GM18498 (cell line): Measurements from ENCODE around the gene WSCD2.

Experiments
- ATAC-seq: cut with Tn5 transposase; IDR thresholded peaks from one replicate; pipeline ENCODE4 v1.9.1; 2021; ENCODE audit warnings: mild to moderate bottlenecking, moderate library complexity; ENCODE audit not compliant: unreplicated experiment

WSCD2 gene

GRCh38 chr12:108257610-108258106 lies 128.6 kb downstream of the WSCD2 start:
- no peak for ATAC-seq

- no peak for ATAC-seq
These were observed 131.0 kb downstream of the WSCD2 start for GRCh38 chr12:108260039-108260438.

- no peak for ATAC-seq
These were observed 131.9 kb downstream of the WSCD2 start for GRCh38 chr12:108260969-108261368.

GRCh38 chr12:108265505-108265904 lies 136.4 kb downstream of the WSCD2 start:
- ATAC-seq = no peak

GRCh38 chr12:108266131-108266530 lies 137.0 kb downstream of the WSCD2 start:
- no peak for ATAC-seq

- no peak for ATAC-seq
These were observed 138.4 kb downstream of the WSCD2 start for GRCh38 chr12:108267450-108267849.

GRCh38 chr12:108268397-108268796 lies 139.3 kb downstream of the WSCD2 start:
- no peak for ATAC-seq

- ATAC-seq = no peak
These were observed 140.1 kb downstream of the WSCD2 start for GRCh38 chr12:108269224-108269623.

GRCh38 chr12:108270035-108270848 lies 141.2 kb downstream of the WSCD2 start:
- no peak for ATAC-seq

- ATAC-seq = no peak
These were observed 141.7 kb downstream of the WSCD2 start for GRCh38 chr12:108270849-108271143.

- ATAC-seq = no peak
These were observed 143.1 kb downstream of the WSCD2 start for GRCh38 chr12:108271951-108272872.

- no peak for ATAC-seq
These were observed 144.1 kb downstream of the WSCD2 start for GRCh38 chr12:108273217-108273616.

GRCh38 chr12:108277613-108278012 lies 148.5 kb downstream of the WSCD2 start:
- ATAC-seq = no peak

GRCh38 chr12:108282160-108282559 lies 153.1 kb downstream of the WSCD2 start:
- no peak for ATAC-seq

GRCh38 chr12:108282676-108283075 lies 153.6 kb downstream of the WSCD2 start:
- no peak for ATAC-seq

- ATAC-seq = no peak
These were observed 155.1 kb downstream of the WSCD2 start for GRCh38 chr12:108284163-108284562.

- ATAC-seq = no peak
These were observed 155.9 kb downstream of the WSCD2 start for GRCh38 chr12:108285016-108285415.

- no peak for ATAC-seq
These were observed 158.1 kb downstream of the WSCD2 start for GRCh38 chr12:108287227-108287626.

- ATAC-seq = no peak
These were observed 160.5 kb downstream of the WSCD2 start for GRCh38 chr12:108289350-108290161.

- ATAC-seq = no peak
These were observed 166.6 kb downstream of the WSCD2 start for GRCh38 chr12:108295641-108296040.

GRCh38 chr12:108296945-108297344 lies 167.9 kb downstream of the WSCD2 start:
- no peak for ATAC-seq
